A549 (cell line): ENCODE measurements around the gene CARMIL1. TPM values are rescaled to one million over a fixed set of nuclear protein-coding genes. Genes with fewer than 3 reads are reported as not detected.

Source experiments
- ATAC-seq, 2 experiments: fragments of 200-7000 bp in 1 of 2; fragments of >200 bp in 1 of 2; cut with Nextera tagmentation in 1 of 2; cut with Tn5 transposase in 1 of 2; 3 replicates each; pipeline versions ENCODE4 v1.8.0 to v1.9.1; 2018 to 2020; ENCODE audit warnings: mild to moderate bottlenecking in 1 of 2, moderate library complexity in 1 of 2
- CTCF ChIA-PET: fragments of 300-600 bp; sonication (Branson Sonifier 250); formaldehyde crosslinking; extraction: SDS; loops from one replicate; lab custom pipeline; 2021; ENCODE audit warnings: antibody characterized with exemption, inconsistent platforms; lab: Yijun Ruan, JAX
- POLR2A ChIA-PET: fragments of 350-600 bp; formaldehyde crosslinking; extraction: SDS; loops from one replicate; lab custom pipeline; 2021; ENCODE audit warnings: antibody characterized with exemption, inconsistent platforms; lab: Yijun Ruan, JAX
- DNase-seq, 2 experiments: peaks; one replicate each; pipeline versions ENCODE4 v3.0.0 to v3.0.0-alpha.2; 2011 to 2016; ENCODE audit warnings: low read depth in 1 of 2, low spot score in 1 of 2
- FAIRE-seq: peaks from 2 replicates; lab custom pipeline; 2011; peaks lifted over from hg19 to GRCh38; lab: Jason Lieb, UNC
- H3K27ac ChIP-seq, 2 experiments: fragments of >200 bp; sonication (Bioruptor Twin); formaldehyde crosslinking; 3 replicates each; pipeline ENCODE4 v1.5.1; 2016 to 2017
- H3K4me1 ChIP-seq: fragments of >200 bp; sonication (Bioruptor Twin); formaldehyde crosslinking; 3 replicates; pipeline ENCODE4 v1.6.1; 2016
- H3K4me2 ChIP-seq: fragments of >200 bp; sonication (Bioruptor Twin); formaldehyde crosslinking; 3 replicates; pipeline ENCODE4 v1.6.1; 2016
- H3K4me3 ChIP-seq: fragments of >200 bp; sonication (Bioruptor Twin); formaldehyde crosslinking; 3 replicates; pipeline ENCODE4 v1.5.1; 2016
- H3K9me3 ChIP-seq: fragments of >200 bp; sonication (Bioruptor Twin); formaldehyde crosslinking; 3 replicates; pipeline ENCODE4 v1.6.1; 2016
- BHLHE40 ChIP-seq: IDR thresholded peaks from 2 replicates; pipeline ENCODE4 v1.6.1; 2012; ENCODE audit warnings: low read depth, low read length, inconsistent platforms
- CHD2 ChIP-seq: fragments of 150-350 bp; IDR thresholded peaks from 2 replicates; pipeline ENCODE4 v1.6.1; 2014; ENCODE audit warnings: low read length; ENCODE audit not compliant: partially characterized antibody
- EHMT2 ChIP-seq: fragments of 200-600 bp; sonication (generic); IDR thresholded peaks from 2 replicates; pipeline ENCODE4 v1.6.1; 2016; ENCODE audit warnings: antibody characterized with exemption, low read depth, mild to moderate bottlenecking, moderate library complexity
- EP300 ChIP-seq, 2 experiments: fragments of >200 bp; sonication (Bioruptor Twin); formaldehyde crosslinking; IDR thresholded peaks; 2 replicates in 1 of 2; 3 replicates in 1 of 2; pipeline ENCODE4 v1.6.1; 2016 to 2017
- GATA3 ChIP-seq: IDR thresholded peaks from 2 replicates; pipeline ENCODE4 v1.6.1; 2012; ENCODE audit warnings: borderline replicate concordance
- HDAC2 ChIP-seq: fragments of 200-600 bp; sonication (generic); IDR thresholded peaks from 2 replicates; pipeline ENCODE4 v1.6.1; 2016
- JUN ChIP-seq, 2 experiments: fragments of >200 bp; sonication (Bioruptor Twin); formaldehyde crosslinking; IDR thresholded peaks; 2 replicates in 1 of 2; 3 replicates in 1 of 2; pipeline ENCODE4 v1.6.1; 2016 to 2017
- JUNB ChIP-seq: fragments of >200 bp; sonication (Bioruptor Twin); formaldehyde crosslinking; IDR thresholded peaks from 2 replicates; pipeline ENCODE4 v1.6.1; 2016
- KDM1A ChIP-seq: fragments of 200-600 bp; sonication (generic); IDR thresholded peaks from 2 replicates; pipeline ENCODE4 v1.6.1; 2016; ENCODE audit warnings: low read depth, mild to moderate bottlenecking
- MAX ChIP-seq: IDR thresholded peaks from 2 replicates; pipeline ENCODE4 v1.6.1; 2012
- MYC ChIP-seq: IDR thresholded peaks from 2 replicates; pipeline ENCODE4 v1.6.1; 2012; ENCODE audit warnings: mild to moderate bottlenecking, inconsistent platforms, low read length, improper control_type of control experiment, borderline replicate concordance
- PHF8 ChIP-seq: fragments of 200-600 bp; sonication (generic); IDR thresholded peaks from 2 replicates; pipeline ENCODE4 v1.6.1; 2016; ENCODE audit warnings: low read depth, mild to moderate bottlenecking, antibody characterized with exemption, moderate library complexity, borderline replicate concordance
- POLR2AphosphoS2 ChIP-seq: conservative IDR thresholded peaks from 2 replicates; pipeline ENCODE4 v1.6.1; 2012; ENCODE audit warnings: low read length, improper control_type of control experiment, inconsistent platforms
- RAD21 ChIP-seq, 2 experiments: fragments of >200 bp in 1 of 2; sonication (Bioruptor Twin) in 1 of 2; formaldehyde crosslinking in 1 of 2; IDR thresholded peaks in 1 of 2; conservative IDR thresholded peaks in 1 of 2; 2 replicates in 1 of 2; 3 replicates in 1 of 2; pipeline ENCODE4 v1.6.1; 2012 to 2018; ENCODE audit warnings: inconsistent platforms in 1 of 2
- RARB ChIP-seq: fragments of 250-450 bp; sonication (Bioruptor Pico); IDR thresholded peaks from 2 replicates; pipeline ENCODE4 v1.8.0; 2021; ENCODE audit warnings: mild to moderate bottlenecking, moderate library complexity
- USF2 ChIP-seq: fragments of 450-650 bp; IDR thresholded peaks from 2 replicates; pipeline ENCODE4 v1.6.1; 2014; ENCODE audit warnings: antibody characterized with exemption
- ZNF302 ChIP-seq: fragments of 250-450 bp; sonication (Bioruptor Pico); IDR thresholded peaks from 2 replicates; pipeline ENCODE4 v1.9.0; 2021; ENCODE audit warnings: inconsistent platforms, mild to moderate bottlenecking, moderate library complexity
- WGBS: methylation state at CpG from one replicate; pipeline ENCODE4 v1.1.6; 2017; ENCODE audit errors: missing lambda C conversion rate; 5-methylcytosine and 5-hydroxymethylcytosine counted together
- polyA plus RNA-seq, 4 experiments: library from polyadenylated mRNA; depleted of rRNA in 3 of 4; stranded (reverse); fragments of >200 nt; fragmentation: RNase III in 1 of 4; extraction: RNeasy Plus Mini Kit Qiagen cat#74134 plus additional on column Dnase treatment in 1 of 4; gene quantifications; 2 replicates in 3 of 4; 3 replicates in 1 of 4; pipeline ENCODE4 v1.2.3, GENCODE V29; 2011 to 2017
- TF ChIP-seq, protein P1 (sequence below): fragments of >200 bp; sonication (Bioruptor Twin); formaldehyde crosslinking; IDR thresholded peaks from 3 replicates; pipeline ENCODE4 v1.6.1; 2016
- TF ChIP-seq, protein P2 (sequence below): IDR thresholded peaks from 2 replicates; pipeline ENCODE4 v1.6.1; 2012
- TF ChIP-seq, protein P3 (sequence below): fragments of 200-600 bp; sonication (generic); IDR thresholded peaks from 2 replicates; pipeline ENCODE4 v1.6.1; 2016; ENCODE audit warnings: antibody characterized with exemption, mild to moderate bottlenecking, moderate library complexity

The CARMIL1 gene
- polyA plus RNA-seq, 2 of the 4 experiments (the other 2 are of a cell fraction) = 11.5 to 11.8 TPM

- no peak overlapping the region for H3K27ac ChIP-seq
- POLR2A ChIA-PET = no interaction called here
These were observed 169.9 kb downstream of the CARMIL1 start for GRCh38 chr6:25448965-25449538.

DNA sequence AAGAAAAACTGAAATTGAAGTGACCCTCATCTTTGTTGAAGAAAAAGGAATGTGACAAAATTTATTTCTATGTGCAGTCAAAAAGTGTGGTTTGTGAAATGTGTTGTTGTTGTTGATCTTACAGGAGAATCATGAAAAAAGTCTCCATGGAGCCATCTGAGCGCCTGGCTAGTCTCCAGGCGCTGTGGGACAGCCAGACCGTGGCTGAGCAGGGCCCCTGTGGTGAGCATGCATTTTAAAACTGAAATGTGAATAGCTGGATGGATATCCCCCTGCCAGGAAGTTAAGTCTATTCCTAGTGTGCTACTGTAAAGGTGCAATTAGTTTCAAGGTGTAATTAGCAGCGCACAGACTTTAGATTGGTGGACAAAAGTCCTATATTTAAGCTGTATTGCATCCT lies 170.6 kb downstream of the CARMIL1 start:
- Histone ChIP-seq H3K4me3 (no peak overlapping the region), H3K27ac (no peak overlapping the region), H3K4me2 (no peak overlapping the region), H3K9me3 (no peaks in the 10 kb centered on the region), H3K4me1 (peaks cover 7% of the 10 kb centered on the region; the same call in 1 of the 3 replicates)
- ChIA-PET POLR2A (no interaction called here), CTCF (no interaction called here)
- no peak for DNase-seq
- no peak for ATAC-seq
- TF ChIP-seq POLR2AphosphoS2 = no peak
- no peak for TF ChIP-seq JUN (IDR thresholded peaks at IDR 0.05)
- no peak for TF ChIP-seq RAD21 (conservative IDR thresholded peaks at IDR 0.05 in 1 of 2, IDR thresholded peaks at IDR 0.05 in 1 of 2)
- TF ChIP-seq MYC = no peak
- TF ChIP-seq, protein P1, sequence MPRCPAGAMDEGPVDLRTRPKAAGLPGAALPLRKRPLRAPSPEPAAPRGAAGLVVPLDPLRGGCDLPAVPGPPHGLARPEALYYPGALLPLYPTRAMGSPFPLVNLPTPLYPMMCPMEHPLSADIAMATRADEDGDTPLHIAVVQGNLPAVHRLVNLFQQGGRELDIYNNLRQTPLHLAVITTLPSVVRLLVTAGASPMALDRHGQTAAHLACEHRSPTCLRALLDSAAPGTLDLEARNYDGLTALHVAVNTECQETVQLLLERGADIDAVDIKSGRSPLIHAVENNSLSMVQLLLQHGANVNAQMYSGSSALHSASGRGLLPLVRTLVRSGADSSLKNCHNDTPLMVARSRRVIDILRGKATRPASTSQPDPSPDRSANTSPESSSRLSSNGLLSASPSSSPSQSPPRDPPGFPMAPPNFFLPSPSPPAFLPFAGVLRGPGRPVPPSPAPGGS = no peak
- no peak for TF ChIP-seq ZNF302 (CRISPR knock-in tag)
- no peak for TF ChIP-seq GATA3
- no peak for TF ChIP-seq USF2
- TF ChIP-seq PHF8 = no peak
- TF ChIP-seq RARB (CRISPR knock-in tag) = no peak
- 85% methylated on average over 4 of the region's 4 CpGs for WGBS
- no peak for FAIRE-seq

More at GRCh38 chr6:25448965-25449538, 169.9 kb downstream of the CARMIL1 start:
- H3K4me1 ChIP-seq = peaks cover 3% of the 10 kb centered on the region; the same call in 1 of the 3 replicates
- DNase-seq (no peak), FAIRE-seq (no peak), ATAC-seq (no peak)
- 81% methylated on average over 2 of the region's 2 CpGs for WGBS
- TF ChIP-seq JUNB (no peak), HDAC2 (no peak), CHD2 (no peak)
- no peak overlapping the region for H3K4me3 ChIP-seq
- CTCF ChIA-PET = interaction anchor here (0.6 kb wide), 1 partner anchor 42 kb away, joined by 3 read pairs; no protein-coding TSS in a partner anchor
- no peak overlapping the region for H3K4me2 ChIP-seq
- H3K9me3 ChIP-seq = no peaks in the 10 kb centered on the region

- Histone ChIP-seq H3K4me1 (peaks cover 7% of the 10 kb centered on the region; the same call in 1 of the 3 replicates), H3K4me2 (no peak overlapping the region), H3K9me3 (no peaks in the 10 kb centered on the region), H3K4me3 (no peak overlapping the region), H3K27ac (no peak overlapping the region)
- DNase-seq (no peak), FAIRE-seq (no peak), ATAC-seq (no peak)
- POLR2A ChIA-PET = no interaction called here
- CTCF ChIA-PET = no interaction called here
- TF ChIP-seq USF2 (no peak), MYC (no peak), EHMT2 (no peak), RARB (CRISPR knock-in tag) (no peak), GATA3 (no peak), KDM1A (no peak), POLR2AphosphoS2 (no peak), EP300 (IDR thresholded peaks at IDR 0.05) (no peak), MAX (no peak), BHLHE40 (no peak)
- TF ChIP-seq, protein P2, sequence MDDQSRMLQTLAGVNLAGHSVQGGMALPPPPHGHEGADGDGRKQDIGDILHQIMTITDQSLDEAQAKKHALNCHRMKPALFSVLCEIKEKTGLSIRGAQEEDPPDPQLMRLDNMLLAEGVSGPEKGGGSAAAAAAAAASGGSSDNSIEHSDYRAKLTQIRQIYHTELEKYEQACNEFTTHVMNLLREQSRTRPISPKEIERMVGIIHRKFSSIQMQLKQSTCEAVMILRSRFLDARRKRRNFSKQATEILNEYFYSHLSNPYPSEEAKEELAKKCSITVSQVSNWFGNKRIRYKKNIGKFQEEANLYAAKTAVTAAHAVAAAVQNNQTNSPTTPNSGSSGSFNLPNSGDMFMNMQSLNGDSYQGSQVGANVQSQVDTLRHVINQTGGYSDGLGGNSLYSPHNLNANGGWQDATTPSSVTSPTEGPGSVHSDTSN = no peak
- TF ChIP-seq, protein P3, sequence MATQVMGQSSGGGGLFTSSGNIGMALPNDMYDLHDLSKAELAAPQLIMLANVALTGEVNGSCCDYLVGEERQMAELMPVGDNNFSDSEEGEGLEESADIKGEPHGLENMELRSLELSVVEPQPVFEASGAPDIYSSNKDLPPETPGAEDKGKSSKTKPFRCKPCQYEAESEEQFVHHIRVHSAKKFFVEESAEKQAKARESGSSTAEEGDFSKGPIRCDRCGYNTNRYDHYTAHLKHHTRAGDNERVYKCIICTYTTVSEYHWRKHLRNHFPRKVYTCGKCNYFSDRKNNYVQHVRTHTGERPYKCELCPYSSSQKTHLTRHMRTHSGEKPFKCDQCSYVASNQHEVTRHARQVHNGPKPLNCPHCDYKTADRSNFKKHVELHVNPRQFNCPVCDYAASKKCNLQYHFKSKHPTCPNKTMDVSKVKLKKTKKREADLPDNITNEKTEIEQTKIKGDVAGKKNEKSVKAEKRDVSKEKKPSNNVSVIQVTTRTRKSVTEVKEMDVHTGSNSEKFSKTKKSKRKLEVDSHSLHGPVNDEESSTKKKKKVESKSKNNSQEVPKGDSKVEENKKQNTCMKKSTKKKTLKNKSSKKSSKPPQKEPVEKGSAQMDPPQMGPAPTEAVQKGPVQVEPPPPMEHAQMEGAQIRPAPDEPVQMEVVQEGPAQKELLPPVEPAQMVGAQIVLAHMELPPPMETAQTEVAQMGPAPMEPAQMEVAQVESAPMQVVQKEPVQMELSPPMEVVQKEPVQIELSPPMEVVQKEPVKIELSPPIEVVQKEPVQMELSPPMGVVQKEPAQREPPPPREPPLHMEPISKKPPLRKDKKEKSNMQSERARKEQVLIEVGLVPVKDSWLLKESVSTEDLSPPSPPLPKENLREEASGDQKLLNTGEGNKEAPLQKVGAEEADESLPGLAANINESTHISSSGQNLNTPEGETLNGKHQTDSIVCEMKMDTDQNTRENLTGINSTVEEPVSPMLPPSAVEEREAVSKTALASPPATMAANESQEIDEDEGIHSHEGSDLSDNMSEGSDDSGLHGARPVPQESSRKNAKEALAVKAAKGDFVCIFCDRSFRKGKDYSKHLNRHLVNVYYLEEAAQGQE = no peak
These were observed 171.5 kb downstream of the CARMIL1 start for GRCh38 chr6:25450469-25451198.
